ENCODE data around the gene SHROOM3.
"Not testable (repeated sequence)": the region's sequence is repeated elsewhere in the genome, so short reads cannot be mapped to it uniquely, and the experiment has no call there.

The SHROOM3 gene

GRCh38 chr4:76697129-76697803, 262.2 kb downstream of the SHROOM3 start:
- DNase-seq (ENCODE audit: low read depth) = no peak

DNA sequence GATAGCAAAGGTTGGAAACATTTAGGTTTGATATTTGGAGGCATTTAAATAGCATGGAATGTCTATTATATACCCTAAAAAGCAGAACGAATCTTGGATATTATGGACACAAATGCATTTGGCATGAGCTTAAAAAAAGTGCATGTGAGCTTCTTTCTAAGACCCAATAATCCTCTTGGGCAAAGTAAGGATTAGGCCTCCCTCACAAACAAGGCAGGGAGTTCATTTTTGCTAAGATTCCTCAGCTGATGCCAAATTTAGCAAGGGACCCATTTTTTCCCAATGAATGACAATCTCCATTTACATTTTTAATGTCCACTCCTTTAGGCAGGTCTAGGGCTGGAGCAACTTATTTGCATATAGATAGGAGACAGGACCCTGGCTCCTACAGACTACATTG, 263.1 kb downstream of the SHROOM3 start:
- no peak for DNase-seq (ENCODE audit: low read depth)

- no peak for DNase-seq (ENCODE audit: low read depth)
Observed at GRCh38 chr4:76699751-76700310, 264.8 kb downstream of the SHROOM3 start.

GRCh38 chr4:76702440-76703122, 267.6 kb downstream of the SHROOM3 start:
- DNase-seq (ENCODE audit: low read depth) = no peak

DNA sequence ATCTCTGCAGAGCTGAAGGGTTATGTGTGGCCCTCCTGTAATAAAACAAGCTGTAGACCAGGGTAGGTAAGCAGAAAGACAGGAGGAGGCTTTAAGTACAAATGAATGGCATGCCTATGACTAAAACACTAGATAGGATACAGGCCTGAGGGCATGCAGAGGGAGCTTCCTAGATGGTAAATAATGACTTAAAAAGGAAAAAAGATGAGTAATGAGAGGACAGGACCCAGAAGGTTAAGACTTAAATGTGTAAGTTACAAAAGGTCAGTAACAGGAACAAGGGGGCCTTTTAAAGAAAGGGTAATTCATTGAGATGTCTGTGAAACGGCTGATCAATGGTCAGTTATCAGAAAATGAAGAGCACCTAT, 268.1 kb downstream of the SHROOM3 start:
- DNase-seq (ENCODE audit: low read depth) = no peak

GRCh38 chr4:76703676-76704075, 268.6 kb downstream of the SHROOM3 start:
- no peak for DNase-seq (ENCODE audit: low read depth)

GRCh38 chr4:76704133-76704881, 269.3 kb downstream of the SHROOM3 start:
- DNase-seq (ENCODE audit: low read depth) = no peak

GRCh38 chr4:76705472-76705871, 270.4 kb downstream of the SHROOM3 start:
- DNase-seq (ENCODE audit: low read depth) = no peak

- no peak for DNase-seq (ENCODE audit: low read depth)
Observed at GRCh38 chr4:76706581-76706980, 271.6 kb downstream of the SHROOM3 start.

GRCh38 chr4:76708971-76709771, 274.1 kb downstream of the SHROOM3 start:
- no peak for DNase-seq (ENCODE audit: low read depth)

GRCh38 chr4:76709772-76710090, 274.7 kb downstream of the SHROOM3 start:
- no peak for DNase-seq (ENCODE audit: low read depth)

DNA sequence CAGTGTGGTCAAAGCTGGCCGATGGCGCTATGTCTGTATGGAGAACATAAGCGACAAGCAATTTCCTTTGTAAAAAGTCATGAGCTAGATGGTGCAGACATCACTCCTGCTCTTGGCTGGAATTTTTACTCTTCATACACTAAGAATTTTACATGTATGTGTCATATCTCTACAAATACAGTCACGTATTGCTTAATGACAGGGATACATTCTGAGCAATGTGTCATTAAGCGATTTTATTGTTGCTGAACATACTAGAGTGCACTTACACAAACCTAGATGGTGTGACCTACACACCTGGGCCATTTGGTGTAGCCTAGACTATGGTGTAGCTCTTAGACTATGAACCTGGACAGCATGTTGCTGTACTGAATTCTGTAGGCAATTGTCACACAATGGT, 277.5 kb downstream of the SHROOM3 start:
- DNase-seq (ENCODE audit: low read depth) = no peak

- DNase-seq (ENCODE audit: low read depth) = no peak
Observed at GRCh38 chr4:76714226-76714625, 279.2 kb downstream of the SHROOM3 start.

DNA sequence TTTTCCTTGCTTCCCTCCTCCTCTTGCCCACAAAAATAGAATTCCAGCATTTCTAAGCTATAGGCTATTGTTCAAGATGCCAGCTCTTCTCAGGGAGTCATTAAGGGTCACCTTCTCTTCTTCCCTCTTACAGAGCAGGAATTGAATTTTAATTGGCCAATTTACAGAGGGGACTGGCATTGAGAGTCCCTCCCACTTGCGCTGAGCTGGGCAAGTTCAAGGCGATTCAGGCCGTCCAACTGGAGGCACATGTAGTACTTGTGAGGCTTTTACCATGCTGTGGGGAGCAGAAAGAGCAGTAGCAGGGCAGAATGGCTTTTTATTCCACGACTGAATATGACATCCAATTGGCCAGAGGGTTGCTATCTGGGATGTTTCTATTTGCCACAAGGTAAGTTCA, 281.0 kb downstream of the SHROOM3 start:
- DNase-seq (ENCODE audit: low read depth) = no peak

GRCh38 chr4:76716658-76717057, 281.6 kb downstream of the SHROOM3 start:
- no peak for DNase-seq (ENCODE audit: low read depth)

- no peak for DNase-seq (ENCODE audit: low read depth)
Observed at GRCh38 chr4:76717431-76717830, 282.4 kb downstream of the SHROOM3 start.

DNA sequence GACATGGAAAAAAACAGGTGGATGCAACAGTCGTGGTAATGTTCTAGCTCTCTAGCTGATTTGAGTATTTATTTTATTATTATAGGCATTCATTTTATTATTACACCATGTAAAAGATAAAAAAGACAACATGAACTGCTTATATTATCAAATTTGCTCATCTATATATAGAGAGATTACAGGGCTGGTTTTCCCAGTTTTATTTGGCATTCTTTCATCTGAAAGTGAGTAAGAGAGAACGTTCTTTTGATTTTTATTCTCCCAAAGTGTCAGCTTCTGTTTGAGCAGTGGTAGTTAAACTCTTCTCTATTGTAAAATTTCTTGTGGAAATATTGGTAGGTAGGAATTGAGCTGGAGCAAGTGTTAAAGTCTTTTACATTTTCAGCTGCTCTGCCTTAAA, 283.0 kb downstream of the SHROOM3 start:
- DNase-seq (ENCODE audit: low read depth) = no peak

GRCh38 chr4:76718831-76719230, 283.8 kb downstream of the SHROOM3 start:
- DNase-seq (ENCODE audit: low read depth) = no peak

DNA sequence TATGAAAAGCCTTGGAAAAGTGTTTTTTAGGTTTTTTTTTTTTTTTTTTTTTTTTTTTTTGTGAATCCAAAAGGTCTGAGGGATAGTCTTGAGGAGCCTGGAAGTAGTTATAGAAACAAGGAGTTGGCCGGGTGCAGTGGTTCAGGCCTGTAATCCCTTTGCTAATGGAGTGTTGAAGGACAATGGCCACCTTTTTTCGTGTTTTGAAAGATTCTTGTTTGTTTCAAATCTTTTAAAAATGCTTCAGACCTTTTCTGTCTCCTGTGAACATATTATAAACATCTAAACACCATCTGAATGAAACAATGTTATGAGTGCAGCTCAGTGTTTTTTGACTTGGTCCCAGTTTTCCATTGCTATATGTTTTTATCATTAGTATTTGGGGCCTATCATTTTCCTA, 285.1 kb downstream of the SHROOM3 start:
- DNase-seq (ENCODE audit: low read depth) = no peak

- DNase-seq (ENCODE audit: low read depth) = not testable (repeated sequence)
Observed at GRCh38 chr4:76722146-76722545, 287.1 kb downstream of the SHROOM3 start.

DNA sequence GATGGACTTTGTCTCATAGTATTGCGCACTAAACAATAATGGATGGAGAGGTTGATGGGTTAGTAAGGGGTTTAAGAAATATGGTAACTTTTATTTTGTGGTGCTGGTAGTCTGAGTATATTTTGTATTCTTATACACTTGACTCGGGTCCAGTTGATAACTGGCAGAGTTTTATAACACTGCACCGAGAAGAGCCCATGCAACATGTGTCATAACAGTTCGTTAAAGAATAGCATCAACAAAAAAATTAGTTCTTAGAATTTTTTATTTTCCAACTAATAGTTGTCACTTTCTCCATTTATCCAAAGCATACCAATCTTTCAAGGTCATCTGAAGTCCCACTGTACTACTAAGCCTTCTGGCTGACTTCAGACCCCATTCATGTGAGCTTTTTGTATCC, 287.8 kb downstream of the SHROOM3 start:
- no peak for DNase-seq (ENCODE audit: low read depth)

- DNase-seq (ENCODE audit: low read depth) = no peak
Observed at GRCh38 chr4:76723373-76723772, 288.3 kb downstream of the SHROOM3 start.

All from stimulated activated CD8-positive, alpha-beta memory T cell treated with anti-CD3 and anti-CD28 coated beads, Interleukin-7, amount 100 ng/mL, for 24 hours (primary cell).